ENCODE measurements around the gene OSM. TPM values are rescaled to one million over a fixed set of nuclear protein-coding genes. Genes with fewer than 3 reads are reported as not detected.

The OSM gene
- total RNA-seq, 1 donor from 2014 or later, result not detected

- no peaks in the 10 kb centered on the region for H3K9me3 Mint-ChIP-seq (ENCODE audit: unreplicated experiment)
- peaks cover 13% of the 10 kb centered on the region for H3K4me1 Mint-ChIP-seq (ENCODE audit: unreplicated experiment)
- no peak for DNase-seq (ENCODE audit: low spot score)
- no peak overlapping the region for H3K4me3 Mint-ChIP-seq (ENCODE audit: unreplicated experiment)
- no peak overlapping the region for H3K27ac Mint-ChIP-seq (ENCODE audit: unreplicated experiment)
- peaks cover 5% of the 10 kb centered on the region for H3K36me3 Mint-ChIP-seq (ENCODE audit: low read depth, unreplicated experiment)
- no peak for TF ChIP-seq CTCF (IDR thresholded peaks at IDR 0.05; ENCODE audit: unreplicated experiment)
- peaks cover 5% of the 10 kb centered on the region for H3K27me3 Mint-ChIP-seq (ENCODE audit: unreplicated experiment)
Observed at GRCh38 chr22:30312053-30312452, 45.4 kb upstream of the OSM start.

- Mint-ChIP-seq H3K4me1 (ENCODE audit: unreplicated experiment) (peaks cover 19% of the 10 kb centered on the region), H3K9me3 (ENCODE audit: unreplicated experiment) (no peaks in the 10 kb centered on the region), H3K4me3 (ENCODE audit: unreplicated experiment) (no peak overlapping the region), H3K27ac (ENCODE audit: unreplicated experiment) (no peak overlapping the region), H3K27me3 (ENCODE audit: unreplicated experiment) (peaks cover 5% of the 10 kb centered on the region), H3K36me3 (ENCODE audit: low read depth, unreplicated experiment) (peaks cover 5% of the 10 kb centered on the region)
- TF ChIP-seq CTCF (IDR thresholded peaks at IDR 0.05; ENCODE audit: unreplicated experiment), result no peak
- no peak for DNase-seq (ENCODE audit: low spot score)
Observed at GRCh38 chr22:30310881-30311771, 44.5 kb upstream of the OSM start.

GRCh38 chr22:30309951-30310741 lies 43.5 kb upstream of the OSM start:
- Mint-ChIP-seq H3K27me3 (ENCODE audit: unreplicated experiment) (peaks cover 5% of the 10 kb centered on the region), H3K27ac (ENCODE audit: unreplicated experiment) (no peak overlapping the region), H3K9me3 (ENCODE audit: unreplicated experiment) (no peaks in the 10 kb centered on the region), H3K4me3 (ENCODE audit: unreplicated experiment) (no peak overlapping the region), H3K4me1 (ENCODE audit: unreplicated experiment) (peaks cover 29% of the 10 kb centered on the region), H3K36me3 (ENCODE audit: low read depth, unreplicated experiment) (peaks cover 5% of the 10 kb centered on the region)
- DNase-seq (ENCODE audit: low spot score), result no peak
- no peak for TF ChIP-seq CTCF (IDR thresholded peaks at IDR 0.05; ENCODE audit: unreplicated experiment)

- no peak for TF ChIP-seq CTCF (IDR thresholded peaks at IDR 0.05; ENCODE audit: unreplicated experiment)
- Mint-ChIP-seq H3K27me3 (ENCODE audit: unreplicated experiment) (peaks cover 5% of the 10 kb centered on the region), H3K27ac (ENCODE audit: unreplicated experiment) (no peak overlapping the region), H3K9me3 (ENCODE audit: unreplicated experiment) (no peaks in the 10 kb centered on the region), H3K4me3 (ENCODE audit: unreplicated experiment) (no peak overlapping the region), H3K36me3 (ENCODE audit: low read depth, unreplicated experiment) (peaks cover 5% of the 10 kb centered on the region), H3K4me1 (ENCODE audit: unreplicated experiment) (peaks cover 34% of the 10 kb centered on the region)
- DNase-seq (ENCODE audit: low spot score), result no peak
Observed at GRCh38 chr22:30308518-30309230, 42.0 kb upstream of the OSM start.

All from endothelial cell (in vitro differentiated cells).